Raji (cell line): ENCODE results near the gene IFI44.

ENCODE experiments used
- POLR2A ChIP-seq: IDR thresholded peaks from 2 replicates; pipeline ENCODE4 v1.6.1; 2011; ENCODE audit warnings: low read depth, low read length, control low read depth; ENCODE audit not compliant: insufficient read depth

IFI44 gene

DNA sequence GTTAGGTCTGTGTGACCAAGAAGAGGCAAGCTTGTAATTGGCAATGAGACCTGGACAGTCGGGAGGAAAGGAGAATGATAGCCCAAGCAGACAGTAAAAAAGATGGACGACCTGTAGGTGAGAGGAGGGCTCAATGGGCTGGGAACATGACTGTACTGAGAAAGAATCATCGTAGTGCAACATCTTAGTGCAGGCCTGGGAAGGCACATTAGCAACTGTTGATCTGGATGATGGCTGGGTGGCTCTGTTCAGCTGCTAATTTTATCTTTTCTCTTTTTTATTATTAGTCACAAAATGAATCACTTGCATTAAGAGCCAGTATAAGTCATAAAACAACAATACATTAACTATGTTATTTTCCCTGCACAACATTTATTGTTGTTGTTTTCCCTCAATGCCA lies 32.9 kb downstream of the IFI44 start:
- TF ChIP-seq POLR2A: no peak

GRCh38 chr1:78683079-78683478 lies 33.4 kb downstream of the IFI44 start:
- no peak for TF ChIP-seq POLR2A

DNA sequence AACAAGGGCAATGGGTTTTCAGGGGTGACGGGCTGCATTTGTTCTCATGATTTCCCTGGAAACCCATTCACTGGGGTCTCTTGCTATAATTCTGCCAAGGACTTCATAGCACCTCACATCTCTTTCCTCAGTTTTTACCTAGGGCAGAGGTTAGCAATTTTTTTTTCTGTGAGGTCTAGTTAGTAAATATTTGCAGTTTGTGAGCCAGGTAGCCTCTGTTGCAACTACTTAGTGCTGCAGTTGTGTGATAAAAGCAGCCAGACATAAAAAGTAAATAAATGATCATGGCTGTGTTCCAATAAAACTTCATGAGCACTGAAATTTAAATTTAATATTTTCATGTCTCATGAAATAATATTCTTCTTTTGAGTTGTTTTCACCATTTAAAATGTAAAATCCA lies 37.7 kb downstream of the IFI44 start:
- TF ChIP-seq POLR2A: no peak

DNA sequence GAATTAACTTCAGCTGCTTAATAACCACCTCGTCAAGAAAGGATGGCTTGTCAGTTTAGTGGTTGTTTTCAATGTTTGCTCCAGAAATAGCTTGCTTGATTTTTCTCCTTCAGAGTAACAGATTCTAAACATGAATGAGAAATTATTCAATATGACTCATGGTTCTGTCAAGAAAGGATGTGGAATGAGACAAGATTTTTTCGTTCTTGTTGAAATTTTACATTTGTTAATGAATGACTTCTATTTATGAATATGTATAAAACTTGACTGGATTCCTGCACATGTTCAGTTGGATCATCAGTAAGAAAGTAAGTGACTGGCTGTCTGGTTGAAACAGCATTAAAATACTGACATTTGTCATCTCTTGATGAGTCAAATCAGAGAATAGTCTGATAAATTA lies 38.3 kb downstream of the IFI44 start:
- no peak for TF ChIP-seq POLR2A

DNA sequence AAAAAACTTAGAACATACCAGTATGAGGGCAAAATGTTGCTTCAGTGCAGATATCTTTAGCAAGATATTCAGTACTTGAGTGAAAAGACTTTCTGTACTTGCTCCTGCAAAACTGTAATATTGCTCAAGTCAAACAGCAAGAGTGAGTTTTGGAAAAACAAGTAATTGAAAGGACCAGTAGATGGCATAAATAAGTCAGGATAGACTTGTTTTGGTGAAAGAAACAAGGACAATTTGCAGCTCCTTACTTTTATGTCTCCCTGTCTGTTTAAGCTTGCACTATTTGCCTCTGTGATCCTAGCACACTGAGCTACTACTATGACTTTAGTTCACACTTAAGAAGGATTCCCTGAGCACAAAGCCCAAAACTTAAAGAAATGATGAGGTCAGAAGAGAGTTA lies 39.1 kb downstream of the IFI44 start:
- no peak for TF ChIP-seq POLR2A

DNA sequence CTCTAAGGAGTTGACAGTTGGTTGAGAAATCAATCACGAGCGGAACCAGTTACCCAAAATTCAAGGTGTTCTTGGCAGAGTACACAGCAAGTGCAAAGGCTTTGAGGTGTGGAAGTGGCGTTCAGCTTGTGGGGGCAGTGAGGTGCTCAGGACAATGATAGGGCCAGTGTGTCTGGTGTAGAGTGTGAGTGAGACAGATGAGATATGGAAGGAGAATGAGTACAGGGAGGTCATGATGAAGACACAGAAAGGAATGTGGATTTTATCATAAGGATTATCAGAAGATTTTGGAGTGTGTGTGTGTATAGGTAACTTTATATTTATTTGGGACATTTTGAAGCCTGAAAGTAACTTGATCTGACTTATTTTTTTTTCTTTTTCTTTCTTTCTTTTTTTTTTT lies 40.9 kb downstream of the IFI44 start:
- no peak for TF ChIP-seq POLR2A

GRCh38 chr1:78691995-78692747 lies 42.5 kb downstream of the IFI44 start:
- no peak for TF ChIP-seq POLR2A

- TF ChIP-seq POLR2A: no peak
Observed at GRCh38 chr1:78699813-78700212, 50.2 kb downstream of the IFI44 start.

DNA sequence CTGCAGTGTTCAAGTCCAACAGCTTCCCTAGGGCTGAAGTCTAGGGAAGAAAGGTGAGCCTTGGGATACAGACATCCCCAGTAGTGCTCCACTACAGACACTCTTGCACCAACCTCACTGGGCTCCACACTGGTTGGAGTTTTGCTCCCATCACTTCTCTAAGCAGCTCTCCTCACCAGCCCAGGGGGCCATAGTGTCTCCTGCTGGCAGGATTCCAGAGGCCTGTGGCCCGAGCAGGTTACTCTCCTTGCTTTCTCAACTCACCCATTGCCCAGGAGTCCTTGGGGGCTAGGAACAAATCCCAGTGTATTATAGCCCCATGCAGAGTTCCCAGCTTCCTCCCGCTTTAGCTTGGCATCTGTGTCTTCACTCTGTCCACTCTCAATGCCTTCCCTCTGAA lies 52.8 kb downstream of the IFI44 start:
- no peak for TF ChIP-seq POLR2A

GRCh38 chr1:78703806-78704205 lies 54.2 kb downstream of the IFI44 start:
- no peak for TF ChIP-seq POLR2A

GRCh38 chr1:78712467-78713051 lies 62.9 kb downstream of the IFI44 start:
- TF ChIP-seq POLR2A: no peak

- TF ChIP-seq POLR2A: no peak
Observed at GRCh38 chr1:78713297-78713696, 63.7 kb downstream of the IFI44 start.
